ENCODE data around the gene EMC7. TPM values are rescaled to one million over a fixed set of nuclear protein-coding genes. Genes with fewer than 3 reads are reported as not detected.

The EMC7 gene
- total and polyA plus RNA-seq, 2 of the 4 experiments (the other 2 are of a cell fraction), result 46.6 to 76.4 TPM

DNA sequence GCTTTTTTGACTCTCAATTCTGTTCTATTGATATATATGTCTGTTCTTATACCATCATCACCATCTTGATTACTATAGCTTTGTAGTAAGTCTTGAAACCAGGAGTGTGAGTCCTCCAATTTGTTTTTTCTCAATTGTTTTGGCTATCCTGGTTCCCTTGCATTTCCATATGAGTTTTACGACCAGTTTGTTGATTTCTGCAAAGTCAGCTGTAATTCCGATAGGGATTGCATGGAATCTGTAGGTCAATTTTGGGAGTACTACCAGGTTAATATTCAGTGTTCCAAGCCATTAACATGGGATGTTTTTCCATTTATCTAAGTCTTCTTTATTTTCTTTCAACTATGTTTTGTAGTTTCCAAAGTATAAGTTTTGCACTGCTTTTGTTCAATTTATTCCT, 27.2 kb upstream of the EMC7 start:
- ChIA-PET POLR2A (ENCODE audit: unreplicated experiment) (no interaction called here), CTCF (no interaction called here)
- Histone ChIP-seq H3K9me3 (ENCODE audit: control insufficient read depth, insufficient read depth, low read length) (no peaks in the 10 kb centered on the region), H3K4me2 (ENCODE audit: low read depth, low read length) (no peak overlapping the region), H2AFZ (replicated peaks; ENCODE audit: low read length, poor library complexity) (no peak overlapping the region), H3K23ac (ENCODE audit: low read depth, low read length) (no peak overlapping the region), H4K8ac (ENCODE audit: low read depth in 2 of 2, low read length in 2 of 2) (no peak overlapping the region), H2BK15ac (ENCODE audit: low read depth, low read length) (no peak overlapping the region), H3K9me1 (ENCODE audit: insufficient read depth, low read length) (no peaks in the 10 kb centered on the region; the same call in 1 of the 2 replicates), H2AK5ac (ENCODE audit: low read depth, low read length) (no peak overlapping the region), H4K5ac (ENCODE audit: low read depth, low read length) (no peak overlapping the region), H2BK120ac (ENCODE audit: low read depth, low read length) (no peak overlapping the region), H3K27me3 (ENCODE audit: control insufficient read depth, insufficient read depth, low read length) (no peaks in the 10 kb centered on the region), H2BK20ac (ENCODE audit: low read depth, low read length) (no peak overlapping the region), H3K4me3 (ENCODE audit: insufficient read depth, low read depth, low read length) (no peak overlapping the region), H3K18ac (ENCODE audit: low read depth, low read length) (no peak overlapping the region), H3K56ac (ENCODE audit: extremely low read depth, insufficient read depth, low read length) (no peak overlapping the region), H4K91ac (ENCODE audit: insufficient read depth, low read depth, low read length) (no peak overlapping the region), H3K9ac (ENCODE audit: low read depth, low read length) (no peak overlapping the region), H3K79me1 (ENCODE audit: low read depth in 1 of 2, low read length in 2 of 2) (no peaks in the 10 kb centered on the region), H3K4ac (ENCODE audit: low read depth, low read length) (no peak overlapping the region), H2AK9ac (replicated peaks; ENCODE audit: low read depth, low read length, poor library complexity) (no peak overlapping the region), H3K27ac (ENCODE audit: insufficient read depth, low read length) (no peak overlapping the region), H3K14ac (replicated peaks; ENCODE audit: low read depth, low read length) (no peak overlapping the region), H4K20me1 (ENCODE audit: insufficient read depth, low read length) (no peaks in the 10 kb centered on the region), H3K36me3 (ENCODE audit: control insufficient read depth, insufficient read depth, low read length) (no peaks in the 10 kb centered on the region), H2BK5ac (ENCODE audit: low read depth, low read length, poor library complexity, severe bottlenecking) (no peak overlapping the region), H3K4me1 (ENCODE audit: control insufficient read depth, insufficient read depth, low read length) (no peaks in the 10 kb centered on the region)
- WGBS, 2 experiments (ENCODE audit: extremely low coverage in 2 of 2, insufficient read length in 1 of 2), result no CpG with 5 or more reads among the region's 2 CpGs
- in situ Hi-C loops (cut with MboI; ENCODE audit: low sequenced_read_pairs) (no loop called here), dilution Hi-C loops (cut with HindIII; ENCODE audit: low sequenced_read_pairs, unreplicated experiment) (no loop called here), intact Hi-C loops (cut with micrococcal nuclease) (no loop called here)
- TF ChIP-seq CHD1 (IDR thresholded peaks at IDR 0.05; ENCODE audit: low read depth, low read length), result no peak
- TF ChIP-seq, protein P1, sequence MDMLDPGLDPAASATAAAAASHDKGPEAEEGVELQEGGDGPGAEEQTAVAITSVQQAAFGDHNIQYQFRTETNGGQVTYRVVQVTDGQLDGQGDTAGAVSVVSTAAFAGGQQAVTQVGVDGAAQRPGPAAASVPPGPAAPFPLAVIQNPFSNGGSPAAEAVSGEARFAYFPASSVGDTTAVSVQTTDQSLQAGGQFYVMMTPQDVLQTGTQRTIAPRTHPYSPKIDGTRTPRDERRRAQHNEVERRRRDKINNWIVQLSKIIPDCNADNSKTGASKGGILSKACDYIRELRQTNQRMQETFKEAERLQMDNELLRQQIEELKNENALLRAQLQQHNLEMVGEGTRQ (IDR thresholded peaks at IDR 0.05; ENCODE audit: low read depth, low read length), result no peak
- no peak for TF ChIP-seq MXI1 (IDR thresholded peaks at IDR 0.05; ENCODE audit: borderline replicate concordance, low read depth, low read length)
- TF ChIP-seq FOS (IDR thresholded peaks at IDR 0.05; ENCODE audit: low read depth, low read length), result no peak
- TF ChIP-seq POLR2A (IDR thresholded peaks at IDR 0.05; ENCODE audit: low read depth, low read length), result no peak
- no peak for TF ChIP-seq RFX5 (IDR thresholded peaks at IDR 0.05; ENCODE audit: low read depth, low read length)
- peak; percentile 91 for TF ChIP-seq MAFK (IDR thresholded peaks at IDR 0.05; ENCODE audit: low read depth, low read length)
- BruUV-seq (replicated peaks), result no TSS peak
- no peak for DNase-seq
- ATAC-seq (ENCODE audit: low read depth), result no peak
